HG03139 (cell line): ENCODE measurements around the gene STAP2.

Source experiments
- ATAC-seq: cut with Tn5 transposase; IDR thresholded peaks from one replicate; pipeline ENCODE4 v1.9.1; 2021; ENCODE audit not compliant: unreplicated experiment

Gene STAP2

DNA sequence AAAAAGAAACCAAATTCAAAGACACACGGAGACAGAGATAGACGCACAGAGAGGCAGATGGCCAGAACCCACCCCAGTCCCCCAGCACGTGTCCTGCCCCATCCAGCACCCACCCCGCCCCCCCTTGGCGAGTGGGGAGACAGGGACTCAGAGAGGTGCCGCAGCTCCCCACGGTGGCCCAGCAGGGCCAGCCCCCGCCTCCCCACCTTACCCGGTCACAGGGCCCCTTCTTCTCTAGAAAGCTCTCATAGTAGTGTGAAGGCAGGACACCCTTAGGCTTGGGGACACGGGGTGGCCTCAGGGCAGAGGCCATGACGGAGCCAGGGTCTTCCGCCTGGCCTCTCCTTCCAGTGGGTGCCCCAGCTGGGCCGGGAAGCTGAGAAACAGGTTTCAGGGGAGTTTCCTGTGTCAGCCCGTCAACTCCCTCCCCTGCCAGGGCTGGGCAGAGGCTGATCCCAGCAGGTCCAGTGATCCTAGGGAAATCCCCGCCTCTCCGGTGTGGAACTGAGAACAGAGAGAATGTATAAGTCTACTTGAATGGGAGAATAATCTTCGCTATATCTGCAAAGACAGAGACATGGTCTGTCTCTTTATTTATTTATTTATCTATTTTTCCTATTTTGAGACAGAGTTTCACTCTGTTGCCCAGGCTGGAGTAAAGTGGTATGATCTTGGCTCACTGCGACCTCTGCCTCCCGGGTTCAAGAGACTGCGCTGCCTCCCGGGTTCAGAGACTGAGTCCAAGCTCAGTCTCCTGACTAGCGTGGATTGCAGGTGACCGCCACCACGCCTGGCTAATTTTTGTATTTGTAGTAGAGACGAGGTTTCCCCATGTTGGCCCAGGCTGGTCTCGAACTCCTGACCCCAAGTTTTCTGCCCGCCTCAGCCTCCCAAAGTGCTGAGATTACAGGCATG, at the start of gene STAP2:
Gene STAP2, minus strand, starts transcription at position 387 of the 915 bp plus-strand sequence. Its CDS starts 74 bp downstream, at position 313.
- ATAC-seq: no peak

- ATAC-seq: no peak
These were observed 47.6 kb upstream of the STAP2 start for GRCh38 chr19:4386041-4386782.

DNA sequence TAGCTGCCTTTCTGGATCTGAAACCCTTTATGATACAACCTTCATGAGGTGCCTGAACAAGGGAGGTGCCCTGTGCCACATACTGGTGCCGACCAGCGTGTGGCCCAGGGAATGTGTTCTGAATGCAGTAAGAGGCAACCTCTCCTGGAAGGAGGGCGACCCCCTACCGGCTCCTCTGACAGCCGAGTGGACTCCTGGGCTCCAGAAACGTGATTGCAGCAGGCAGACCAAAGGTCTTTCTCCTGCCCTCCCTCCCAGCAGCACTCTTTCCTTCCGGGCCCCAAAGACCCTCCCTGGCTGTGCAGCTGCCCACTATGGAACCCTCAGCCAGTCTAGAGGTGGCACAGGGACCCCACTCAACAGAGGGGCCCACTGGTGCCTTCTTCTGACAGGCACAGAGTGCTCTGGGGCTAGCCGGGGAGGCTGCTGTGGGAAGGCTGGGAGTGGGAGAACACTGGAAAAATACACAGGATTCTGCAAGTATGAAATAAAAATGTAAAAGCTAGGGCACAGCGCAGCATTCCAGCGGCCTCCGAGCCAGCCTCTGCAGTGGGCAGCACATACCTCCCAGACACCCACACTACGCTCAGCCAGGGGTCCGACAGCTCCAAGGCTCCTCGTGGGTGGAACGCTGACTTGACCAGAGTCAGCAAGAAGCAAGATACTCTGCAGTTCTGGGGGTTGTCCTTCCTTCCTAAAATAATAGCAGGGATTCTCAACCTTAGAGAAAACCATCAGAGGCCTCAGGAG, 46.8 kb upstream of the STAP2 start:
- ATAC-seq: no peak

- ATAC-seq: no peak
These were observed 41.7 kb upstream of the STAP2 start for GRCh38 chr19:4380254-4380727.

GRCh38 chr19:4379383-4380253, 41.0 kb upstream of the STAP2 start:
- no peak for ATAC-seq

DNA sequence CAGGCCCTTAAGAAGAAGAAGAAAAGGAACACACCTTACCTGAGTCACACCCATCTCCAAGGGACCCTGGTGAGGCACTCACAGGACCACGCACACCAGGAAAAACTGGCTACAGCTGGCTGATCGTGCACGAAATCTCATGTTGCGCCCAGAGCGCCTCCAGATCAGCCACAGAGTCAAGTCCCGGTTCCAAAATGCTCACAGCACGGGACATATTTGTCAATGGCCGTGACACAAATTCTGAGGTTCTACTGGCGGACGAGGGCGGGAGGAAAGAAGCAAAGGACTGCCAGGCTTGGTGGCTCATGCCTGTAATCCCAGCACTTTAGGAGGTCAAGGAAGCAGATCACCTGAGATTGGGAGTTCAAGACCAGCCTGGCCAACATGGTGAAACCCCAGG, 40.3 kb upstream of the STAP2 start:
- no peak for ATAC-seq

DNA sequence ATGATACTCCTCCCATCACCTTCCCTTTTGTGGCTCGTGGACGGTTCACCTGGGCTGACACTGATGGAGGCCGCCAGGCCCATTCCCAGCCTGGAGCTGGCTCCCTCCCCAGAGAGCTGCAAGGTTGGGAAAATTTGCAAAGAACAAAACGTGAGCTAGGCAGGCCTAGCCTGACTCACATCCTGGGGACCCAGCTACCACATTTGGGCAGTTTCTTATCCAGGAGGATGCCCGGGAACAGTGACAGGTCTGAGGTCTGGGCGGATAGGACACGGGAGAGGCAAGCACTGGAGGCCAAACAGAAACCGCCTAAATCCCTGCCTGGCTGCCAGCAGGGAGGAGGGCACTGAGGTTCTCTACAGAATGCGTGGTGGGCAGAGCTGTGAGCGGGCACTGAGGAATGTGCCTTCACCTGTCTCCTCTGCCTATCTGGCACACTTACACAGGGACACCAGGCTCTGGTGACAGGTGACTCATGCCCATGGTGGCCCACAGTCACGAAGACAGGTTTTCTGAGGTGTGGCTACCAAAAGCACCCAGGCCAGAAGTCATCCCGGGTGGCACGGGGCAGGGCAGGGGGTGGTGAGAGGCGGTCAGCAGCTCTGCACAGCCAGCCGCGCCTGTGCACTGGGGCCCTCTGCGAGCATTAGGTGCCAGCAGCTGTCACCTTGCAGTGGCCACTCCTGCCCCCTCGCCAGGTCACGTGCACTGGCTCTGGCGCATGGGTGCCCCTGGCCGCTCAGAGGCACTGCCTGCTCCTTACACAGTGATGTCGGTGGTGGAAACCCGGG, 38.6 kb upstream of the STAP2 start:
- no peak for ATAC-seq

DNA sequence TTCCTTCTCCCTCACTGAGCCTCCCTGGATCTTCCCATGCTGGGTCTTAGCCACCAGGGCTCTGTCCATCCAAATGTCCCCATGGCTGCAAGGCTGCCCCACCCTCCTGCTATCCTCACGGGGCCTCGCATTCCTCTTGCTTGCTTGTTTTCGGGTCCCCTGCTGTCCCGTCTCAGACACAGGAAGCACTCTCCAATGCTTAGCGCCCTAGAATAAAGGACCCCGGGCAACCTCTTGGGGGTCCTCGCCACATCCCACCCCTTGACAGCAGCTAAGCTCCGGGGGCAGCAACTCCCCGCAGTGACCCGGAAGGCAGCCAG, 38.0 kb upstream of the STAP2 start:
- ATAC-seq: no peak

DNA sequence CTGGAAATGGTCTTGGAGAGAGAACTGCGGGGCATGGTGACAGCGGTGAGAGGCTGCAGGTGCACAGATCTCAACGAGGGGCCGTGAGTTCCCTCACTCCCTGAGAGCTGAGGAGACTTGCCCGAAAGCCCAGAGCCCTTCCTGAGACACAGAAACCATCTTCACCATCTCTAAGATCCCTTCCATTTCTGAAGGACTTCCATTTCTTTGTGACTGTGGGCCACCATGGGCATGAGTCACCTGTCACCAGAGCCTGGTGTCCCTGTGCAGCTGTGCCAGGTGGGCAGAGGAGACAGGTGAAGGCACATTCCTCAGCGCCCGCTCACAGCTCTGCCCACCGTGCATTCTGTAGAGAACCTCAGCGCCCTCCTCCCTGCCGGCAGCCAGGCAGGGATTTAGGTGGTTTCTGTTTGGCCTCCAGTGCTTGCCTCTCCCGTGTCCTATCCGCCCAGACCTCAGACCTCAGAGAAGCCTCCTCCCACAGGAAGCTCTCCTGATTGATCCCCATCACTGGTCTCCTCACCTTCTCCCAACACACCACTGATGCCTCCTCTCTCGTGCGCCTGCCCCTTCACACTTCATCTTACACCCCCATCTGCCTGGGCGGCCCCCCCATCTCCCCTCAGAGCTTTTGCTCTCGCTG, 37.5 kb upstream of the STAP2 start:
- ATAC-seq: no peak

DNA sequence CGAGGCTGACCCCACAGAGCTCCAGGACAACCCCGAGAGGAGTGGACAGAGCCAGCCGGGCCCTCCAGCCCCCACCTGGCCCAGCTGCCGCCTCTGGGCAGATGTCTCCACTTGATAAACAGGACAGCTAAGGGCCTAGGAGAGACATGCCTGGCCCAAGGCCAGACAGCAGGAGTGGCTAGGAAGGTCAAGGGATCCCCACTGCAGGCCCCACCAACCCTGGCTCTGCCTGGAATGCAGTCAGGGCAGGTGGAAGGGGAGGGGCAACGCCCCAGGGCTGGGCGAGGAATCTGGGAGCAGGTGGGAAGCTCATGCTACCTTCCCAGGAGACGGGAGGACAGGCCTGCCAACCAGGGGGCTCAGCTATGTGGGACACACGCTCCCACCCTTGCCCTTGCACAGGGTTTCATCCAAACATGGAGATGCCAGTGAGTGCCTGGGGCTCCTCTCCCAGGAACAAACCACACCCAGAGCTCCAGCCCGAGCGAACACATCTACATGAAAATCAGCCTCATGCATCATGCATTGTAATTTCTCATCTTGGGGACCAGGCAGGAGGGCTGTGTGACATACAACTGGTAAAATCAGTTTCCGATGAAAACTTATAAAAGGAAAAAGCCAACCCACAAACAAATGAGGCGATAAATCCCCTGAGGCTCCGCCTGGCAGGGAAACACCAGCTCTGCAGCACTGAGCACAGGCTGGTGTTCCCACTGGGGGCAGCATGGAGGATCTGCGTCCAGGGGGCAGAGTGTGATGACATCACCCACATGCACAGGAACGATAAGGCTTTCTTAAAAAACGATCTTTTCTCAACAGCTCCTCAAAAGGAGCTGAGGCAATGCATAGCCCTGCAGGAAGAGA, 36.8 kb upstream of the STAP2 start:
- ATAC-seq: no peak

GRCh38 chr19:4374498-4375163, 36.0 kb upstream of the STAP2 start:
- ATAC-seq: no peak

GRCh38 chr19:4373601-4374497, 35.2 kb upstream of the STAP2 start:
- no peak for ATAC-seq

GRCh38 chr19:4373013-4373367, 34.4 kb upstream of the STAP2 start:
- ATAC-seq: no peak

GRCh38 chr19:4372165-4373012, 33.8 kb upstream of the STAP2 start:
- ATAC-seq: no peak

- no peak for ATAC-seq
These were observed 32.9 kb upstream of the STAP2 start for GRCh38 chr19:4371247-4372164.
